ENCODE measurements around the gene SACS.

Gene SACS

GRCh38 chr13:23354520-23354919 is 79.0 kb downstream of the SACS start:
- Histone ChIP-seq H3K9me3 (ENCODE audit: control insufficient read depth, insufficient read depth, low read length) (no peaks in the 10 kb centered on the region), H3K27me3 (ENCODE audit: control insufficient read depth, insufficient read depth, low read length) (no peaks in the 10 kb centered on the region), H3K9ac (ENCODE audit: low read depth, low read length) (no peak overlapping the region), H3K36me3 (ENCODE audit: control insufficient read depth, insufficient read depth, low read length) (peaks cover 87% of the 10 kb centered on the region), H3K4me1 (ENCODE audit: control insufficient read depth, insufficient read depth, low read length) (no peaks in the 10 kb centered on the region), H3K4me3 (ENCODE audit: low read depth, low read length) (no peak overlapping the region), H3K27ac (ENCODE audit: low read depth, low read length) (no peak overlapping the region)

- no peaks in the 10 kb centered on the region for H3K4me1 ChIP-seq (ENCODE audit: control insufficient read depth, insufficient read depth, low read length)
- no peaks in the 10 kb centered on the region for H3K27me3 ChIP-seq (ENCODE audit: control insufficient read depth, insufficient read depth, low read length)
- no peak overlapping the region for H3K4me3 ChIP-seq (ENCODE audit: low read depth, low read length)
- no peaks in the 10 kb centered on the region for H3K9me3 ChIP-seq (ENCODE audit: control insufficient read depth, insufficient read depth, low read length)
- peaks cover 94% of the 10 kb centered on the region for H3K36me3 ChIP-seq (ENCODE audit: control insufficient read depth, insufficient read depth, low read length)
- no peak overlapping the region for H3K27ac ChIP-seq (ENCODE audit: low read depth, low read length)
- H3K9ac ChIP-seq (ENCODE audit: low read depth, low read length), result no peak overlapping the region
These were observed 81.3 kb downstream of the SACS start for GRCh38 chr13:23352161-23352560.

- Histone ChIP-seq H3K9ac (ENCODE audit: low read depth, low read length) (no peak overlapping the region), H3K4me3 (ENCODE audit: low read depth, low read length) (no peak overlapping the region), H3K36me3 (ENCODE audit: control insufficient read depth, insufficient read depth, low read length) (peaks cover 82% of the 10 kb centered on the region), H3K9me3 (ENCODE audit: control insufficient read depth, insufficient read depth, low read length) (no peaks in the 10 kb centered on the region), H3K27ac (ENCODE audit: low read depth, low read length) (no peak overlapping the region), H3K4me1 (ENCODE audit: control insufficient read depth, insufficient read depth, low read length) (no peaks in the 10 kb centered on the region), H3K27me3 (ENCODE audit: control insufficient read depth, insufficient read depth, low read length) (no peaks in the 10 kb centered on the region)
These were observed 83.5 kb downstream of the SACS start for GRCh38 chr13:23350009-23350408.

GRCh38 chr13:23349161-23349897 is 84.2 kb downstream of the SACS start:
- Histone ChIP-seq H3K27me3 (ENCODE audit: control insufficient read depth, insufficient read depth, low read length) (no peaks in the 10 kb centered on the region), H3K4me1 (ENCODE audit: control insufficient read depth, insufficient read depth, low read length) (no peaks in the 10 kb centered on the region), H3K4me3 (ENCODE audit: low read depth, low read length) (no peak overlapping the region), H3K9ac (ENCODE audit: low read depth, low read length) (no peak overlapping the region), H3K27ac (ENCODE audit: low read depth, low read length) (no peak overlapping the region), H3K9me3 (ENCODE audit: control insufficient read depth, insufficient read depth, low read length) (no peaks in the 10 kb centered on the region), H3K36me3 (ENCODE audit: control insufficient read depth, insufficient read depth, low read length) (peaks cover 76% of the 10 kb centered on the region)

- Histone ChIP-seq H3K27me3 (ENCODE audit: control insufficient read depth, insufficient read depth, low read length) (no peaks in the 10 kb centered on the region), H3K9ac (ENCODE audit: low read depth, low read length) (no peak overlapping the region), H3K4me3 (ENCODE audit: low read depth, low read length) (no peak overlapping the region), H3K36me3 (ENCODE audit: control insufficient read depth, insufficient read depth, low read length) (peaks cover 67% of the 10 kb centered on the region), H3K27ac (ENCODE audit: low read depth, low read length) (no peak overlapping the region), H3K4me1 (ENCODE audit: control insufficient read depth, insufficient read depth, low read length) (no peaks in the 10 kb centered on the region), H3K9me3 (ENCODE audit: control insufficient read depth, insufficient read depth, low read length) (no peaks in the 10 kb centered on the region)
These were observed 85.0 kb downstream of the SACS start for GRCh38 chr13:23348262-23349127.

- H3K9ac ChIP-seq (ENCODE audit: low read depth, low read length), result no peak overlapping the region
- H3K4me1 ChIP-seq (ENCODE audit: control insufficient read depth, insufficient read depth, low read length), result no peaks in the 10 kb centered on the region
- H3K36me3 ChIP-seq (ENCODE audit: control insufficient read depth, insufficient read depth, low read length), result peaks cover 61% of the 10 kb centered on the region
- H3K27ac ChIP-seq (ENCODE audit: low read depth, low read length), result no peak overlapping the region
- H3K4me3 ChIP-seq (ENCODE audit: low read depth, low read length), result no peak overlapping the region
- H3K9me3 ChIP-seq (ENCODE audit: control insufficient read depth, insufficient read depth, low read length), result no peaks in the 10 kb centered on the region
- H3K27me3 ChIP-seq (ENCODE audit: control insufficient read depth, insufficient read depth, low read length), result no peaks in the 10 kb centered on the region
These were observed 85.9 kb downstream of the SACS start for GRCh38 chr13:23347601-23348000.

GRCh38 chr13:23344931-23345595 is 88.4 kb downstream of the SACS start:
- Histone ChIP-seq H3K27me3 (ENCODE audit: control insufficient read depth, insufficient read depth, low read length) (no peaks in the 10 kb centered on the region), H3K4me3 (ENCODE audit: low read depth, low read length) (no peak overlapping the region), H3K27ac (ENCODE audit: low read depth, low read length) (no peak overlapping the region), H3K9me3 (ENCODE audit: control insufficient read depth, insufficient read depth, low read length) (peaks cover 16% of the 10 kb centered on the region), H3K36me3 (ENCODE audit: control insufficient read depth, insufficient read depth, low read length) (peaks cover 56% of the 10 kb centered on the region), H3K9ac (ENCODE audit: low read depth, low read length) (no peak overlapping the region), H3K4me1 (ENCODE audit: control insufficient read depth, insufficient read depth, low read length) (no peaks in the 10 kb centered on the region)

GRCh38 chr13:23339225-23339624 is 94.3 kb downstream of the SACS start:
- H3K9me3 ChIP-seq (ENCODE audit: control insufficient read depth, insufficient read depth, low read length), result peaks cover 68% of the 10 kb centered on the region
- H3K27ac ChIP-seq (ENCODE audit: low read depth, low read length), result no peak overlapping the region
- H3K4me1 ChIP-seq (ENCODE audit: control insufficient read depth, insufficient read depth, low read length), result no peaks in the 10 kb centered on the region
- H3K9ac ChIP-seq (ENCODE audit: low read depth, low read length), result no peak overlapping the region
- H3K4me3 ChIP-seq (ENCODE audit: low read depth, low read length), result no peak overlapping the region
- no peaks in the 10 kb centered on the region for H3K27me3 ChIP-seq (ENCODE audit: control insufficient read depth, insufficient read depth, low read length)
- H3K36me3 ChIP-seq (ENCODE audit: control insufficient read depth, insufficient read depth, low read length), result peaks cover 31% of the 10 kb centered on the region

- peaks cover 28% of the 10 kb centered on the region for H3K9me3 ChIP-seq (ENCODE audit: control insufficient read depth, insufficient read depth, low read length)
- H3K9ac ChIP-seq (ENCODE audit: low read depth, low read length), result no peak overlapping the region
- 0 out of 2 replicates have a peak, but pooled peaks cover 2% of the 10 kb centered on the region for H3K36me3 ChIP-seq (ENCODE audit: control insufficient read depth, insufficient read depth, low read length)
- H3K4me3 ChIP-seq (ENCODE audit: low read depth, low read length), result no peak overlapping the region
- H3K4me1 ChIP-seq (ENCODE audit: control insufficient read depth, insufficient read depth, low read length), result no peaks in the 10 kb centered on the region
- no peak overlapping the region for H3K27ac ChIP-seq (ENCODE audit: low read depth, low read length)
- H3K27me3 ChIP-seq (ENCODE audit: control insufficient read depth, insufficient read depth, low read length), result no peaks in the 10 kb centered on the region
These were observed 103.1 kb downstream of the SACS start for GRCh38 chr13:23330356-23330755.

- no peaks in the 10 kb centered on the region for H3K9me3 ChIP-seq (ENCODE audit: control insufficient read depth, insufficient read depth, low read length)
- no peaks in the 10 kb centered on the region for H3K27me3 ChIP-seq (ENCODE audit: control insufficient read depth, insufficient read depth, low read length)
- H3K27ac ChIP-seq (ENCODE audit: low read depth, low read length), result no peak overlapping the region
- H3K4me3 ChIP-seq (ENCODE audit: low read depth, low read length), result no peak overlapping the region
- peaks cover 5% of the 10 kb centered on the region for H3K4me1 ChIP-seq (ENCODE audit: control insufficient read depth, insufficient read depth, low read length)
- no peak overlapping the region for H3K9ac ChIP-seq (ENCODE audit: low read depth, low read length)
- no peaks in the 10 kb centered on the region for H3K36me3 ChIP-seq (ENCODE audit: control insufficient read depth, insufficient read depth, low read length)
These were observed 108.3 kb downstream of the SACS start for GRCh38 chr13:23325191-23325590.

All from HUES48 (cell line).